ENCODE results near the gene TRIM17. TPM values are rescaled to one million over a fixed set of nuclear protein-coding genes. Genes with fewer than 3 reads are reported as not detected.
"Not testable (repeated sequence)": the region's sequence is repeated elsewhere in the genome, so short reads cannot be mapped to it uniquely, and the experiment has no call there.

TRIM17 gene
- total RNA-seq, 1 donor from 2014 or later, result 6.1 TPM

DNA sequence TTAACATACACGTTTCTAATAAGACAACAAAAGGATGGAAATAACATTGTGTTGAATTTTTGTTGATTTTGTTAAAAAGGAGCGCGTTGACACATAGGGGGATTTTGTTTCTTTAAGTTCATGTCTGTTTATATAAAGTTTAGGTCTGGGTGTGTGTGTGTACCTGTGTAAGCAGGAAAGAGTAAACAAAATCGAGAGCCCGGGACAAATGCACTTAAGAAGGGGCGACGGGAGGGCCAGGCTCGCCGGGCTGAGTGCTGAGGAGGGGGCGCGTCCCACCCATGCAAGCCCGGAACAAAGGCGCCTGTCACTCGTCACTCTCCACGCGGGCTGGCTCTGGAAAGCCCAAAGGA lies 28.8 kb upstream of the TRIM17 start:
- no peaks in the 10 kb centered on the region for H3K36me3 ChIP-seq (ENCODE audit: control insufficient read depth, insufficient read depth, low read length)
- peak overlapping the region; percentile 41 for H3K4me3 ChIP-seq (ENCODE audit: low read depth, low read length)
- peaks cover 4% of the 10 kb centered on the region for H3K27me3 ChIP-seq (ENCODE audit: control insufficient read depth, insufficient read depth, low read length)
- no peak for DNase-seq (ENCODE audit: low read depth)
- TF ChIP-seq, protein P1, sequence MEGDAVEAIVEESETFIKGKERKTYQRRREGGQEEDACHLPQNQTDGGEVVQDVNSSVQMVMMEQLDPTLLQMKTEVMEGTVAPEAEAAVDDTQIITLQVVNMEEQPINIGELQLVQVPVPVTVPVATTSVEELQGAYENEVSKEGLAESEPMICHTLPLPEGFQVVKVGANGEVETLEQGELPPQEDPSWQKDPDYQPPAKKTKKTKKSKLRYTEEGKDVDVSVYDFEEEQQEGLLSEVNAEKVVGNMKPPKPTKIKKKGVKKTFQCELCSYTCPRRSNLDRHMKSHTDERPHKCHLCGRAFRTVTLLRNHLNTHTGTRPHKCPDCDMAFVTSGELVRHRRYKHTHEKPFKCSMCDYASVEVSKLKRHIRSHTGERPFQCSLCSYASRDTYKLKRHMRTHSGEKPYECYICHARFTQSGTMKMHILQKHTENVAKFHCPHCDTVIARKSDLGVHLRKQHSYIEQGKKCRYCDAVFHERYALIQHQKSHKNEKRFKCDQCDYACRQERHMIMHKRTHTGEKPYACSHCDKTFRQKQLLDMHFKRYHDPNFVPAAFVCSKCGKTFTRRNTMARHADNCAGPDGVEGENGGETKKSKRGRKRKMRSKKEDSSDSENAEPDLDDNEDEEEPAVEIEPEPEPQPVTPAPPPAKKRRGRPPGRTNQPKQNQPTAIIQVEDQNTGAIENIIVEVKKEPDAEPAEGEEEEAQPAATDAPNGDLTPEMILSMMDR (IDR thresholded peaks at IDR 0.05; ENCODE audit: insufficient read depth, low read length, poor library complexity, severe bottlenecking), result no peak

- Histone ChIP-seq H3K4me3 (ENCODE audit: low read depth, low read length) (no peak overlapping the region), H3K36me3 (ENCODE audit: control insufficient read depth, insufficient read depth, low read length) (no peaks in the 10 kb centered on the region), H3K27me3 (ENCODE audit: control insufficient read depth, insufficient read depth, low read length) (peaks cover 8% of the 10 kb centered on the region)
- TF ChIP-seq, protein P1 (IDR thresholded peaks at IDR 0.05; ENCODE audit: insufficient read depth, low read length, poor library complexity, severe bottlenecking), result no peak
- DNase-seq (ENCODE audit: low read depth), result no peak
Observed at GRCh38 chr1:228443395-228443794, 26.7 kb upstream of the TRIM17 start.

- TF ChIP-seq, protein P1 (IDR thresholded peaks at IDR 0.05; ENCODE audit: insufficient read depth, low read length, poor library complexity, severe bottlenecking), result no peak
- no peak overlapping the region for H3K4me3 ChIP-seq (ENCODE audit: low read depth, low read length)
- DNase-seq (ENCODE audit: low read depth), result no peak
- H3K36me3 ChIP-seq (ENCODE audit: control insufficient read depth, insufficient read depth, low read length), result no peaks in the 10 kb centered on the region
- peaks cover 8% of the 10 kb centered on the region for H3K27me3 ChIP-seq (ENCODE audit: control insufficient read depth, insufficient read depth, low read length)
Observed at GRCh38 chr1:228440761-228441500, 24.3 kb upstream of the TRIM17 start.

DNA sequence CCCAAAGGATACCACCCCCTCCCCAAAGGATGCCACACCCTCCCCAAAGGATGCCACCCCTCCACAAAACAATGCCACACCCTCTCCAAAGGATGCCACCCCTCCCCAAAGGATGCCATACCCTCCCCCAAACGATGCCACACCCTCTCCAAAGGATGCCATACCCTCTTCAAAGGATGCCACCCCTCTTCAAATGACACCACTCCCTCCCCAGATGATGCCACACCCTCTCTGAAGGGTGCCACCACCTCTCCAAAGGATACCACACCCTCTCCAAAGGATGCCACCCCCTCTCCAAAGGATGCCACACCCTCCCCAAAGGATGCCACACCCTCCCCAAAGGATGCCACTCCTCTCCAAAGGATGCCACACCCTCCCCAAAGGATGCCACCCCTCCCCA lies 21.6 kb upstream of the TRIM17 start:
- Histone ChIP-seq H3K4me3 (ENCODE audit: low read depth, low read length) (no peak overlapping the region), H3K27me3 (ENCODE audit: control insufficient read depth, insufficient read depth, low read length) (peaks cover 8% of the 10 kb centered on the region), H3K36me3 (ENCODE audit: control insufficient read depth, insufficient read depth, low read length) (no peaks in the 10 kb centered on the region)
- TF ChIP-seq, protein P1 (IDR thresholded peaks at IDR 0.05; ENCODE audit: insufficient read depth, low read length, poor library complexity, severe bottlenecking), result no peak
- no peak for DNase-seq (ENCODE audit: low read depth)

DNA sequence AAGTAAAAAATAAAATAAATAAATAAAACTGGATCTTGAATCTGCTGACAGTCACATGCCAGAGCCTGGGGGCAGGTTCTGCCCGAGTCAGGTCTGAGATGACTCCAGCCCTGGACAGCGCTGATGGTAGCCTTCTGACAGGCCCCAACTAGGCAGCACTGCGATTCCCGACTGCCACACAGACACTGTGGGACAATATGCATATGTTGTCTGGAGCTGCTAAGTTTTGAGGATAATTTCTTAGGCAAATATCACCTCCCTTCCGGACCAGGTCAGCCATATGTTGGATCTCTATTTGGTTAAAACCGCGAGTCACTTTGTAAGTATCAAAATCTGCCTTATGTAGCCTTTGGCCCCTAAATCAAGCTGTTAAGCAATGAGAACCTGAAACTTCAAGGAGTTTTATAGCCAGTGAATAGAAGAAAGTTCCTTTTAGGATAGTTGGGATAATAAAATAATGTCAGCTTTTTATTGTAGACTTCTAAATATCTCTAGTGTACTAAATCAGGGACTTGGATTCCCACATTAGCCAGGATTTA lies 20.8 kb upstream of the TRIM17 start:
- no peak for DNase-seq (ENCODE audit: low read depth)
- TF ChIP-seq, protein P1 (IDR thresholded peaks at IDR 0.05; ENCODE audit: insufficient read depth, low read length, poor library complexity, severe bottlenecking), result no peak
- Histone ChIP-seq H3K27me3 (ENCODE audit: control insufficient read depth, insufficient read depth, low read length) (peaks cover 8% of the 10 kb centered on the region), H3K4me3 (ENCODE audit: low read depth, low read length) (no peak overlapping the region), H3K36me3 (ENCODE audit: control insufficient read depth, insufficient read depth, low read length) (no peaks in the 10 kb centered on the region)

GRCh38 chr1:228434689-228435088 lies 18.0 kb upstream of the TRIM17 start:
- Histone ChIP-seq H3K27me3 (ENCODE audit: control insufficient read depth, insufficient read depth, low read length) (peaks cover 3% of the 10 kb centered on the region), H3K4me3 (ENCODE audit: low read depth, low read length) (no peak overlapping the region), H3K36me3 (ENCODE audit: control insufficient read depth, insufficient read depth, low read length) (no peaks in the 10 kb centered on the region)
- DNase-seq (ENCODE audit: low read depth), result no peak
- TF ChIP-seq, protein P1 (IDR thresholded peaks at IDR 0.05; ENCODE audit: insufficient read depth, low read length, poor library complexity, severe bottlenecking), result no peak

- H3K36me3 ChIP-seq (ENCODE audit: control insufficient read depth, insufficient read depth, low read length); H3K27me3 ChIP-seq (ENCODE audit: control insufficient read depth, insufficient read depth, low read length); H3K4me3 ChIP-seq (ENCODE audit: low read depth, low read length); DNase-seq (ENCODE audit: low read depth): not testable (repeated sequence)
Observed at GRCh38 chr1:228433337-228434053, 16.8 kb upstream of the TRIM17 start.

All from kidney epithelial cell (primary cell).